ENCODE results near the gene LSP1.

LSP1 gene

DNA sequence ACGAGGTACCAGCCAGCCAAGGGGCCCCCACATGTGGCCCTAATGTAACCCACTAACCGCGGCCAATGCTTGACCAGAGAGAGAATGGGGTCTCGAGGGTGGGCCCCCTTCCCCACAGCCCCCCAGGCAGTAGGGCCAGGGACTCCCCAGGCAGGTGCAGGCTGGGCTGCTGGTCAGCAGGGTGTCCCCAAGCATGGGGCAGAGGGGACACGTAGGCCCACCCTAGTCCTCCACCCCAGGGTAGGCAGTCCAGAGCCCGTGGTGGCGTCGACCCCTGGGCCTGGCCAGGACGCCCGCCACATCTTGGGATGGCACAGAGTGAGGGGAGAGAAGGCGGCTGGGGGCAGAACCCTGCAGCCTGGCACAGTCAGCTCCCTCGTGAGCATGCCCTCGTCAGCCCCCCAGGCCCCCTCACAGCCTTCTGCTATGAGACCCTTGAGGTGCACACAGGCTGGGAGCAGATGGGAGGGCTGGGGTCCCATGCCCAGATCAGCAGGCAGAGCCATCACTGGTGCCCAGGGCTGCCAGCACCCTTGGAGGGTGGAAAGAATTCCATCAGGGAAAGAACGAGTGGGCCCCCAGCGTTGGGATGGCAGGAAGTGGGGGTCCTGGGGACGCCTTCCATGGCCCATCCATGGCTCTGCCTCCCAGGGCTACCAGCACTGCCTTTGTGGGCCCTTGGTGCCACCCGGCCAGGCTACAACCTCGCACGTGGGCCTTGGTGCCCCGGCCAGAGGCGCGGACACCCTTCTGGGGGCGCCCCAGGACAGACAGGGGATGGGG, 72.7 kb downstream of the LSP1 start:
- peaks cover 7% of the 10 kb centered on the region for H3K79me1 ChIP-seq (ENCODE audit: low read length)

DNA sequence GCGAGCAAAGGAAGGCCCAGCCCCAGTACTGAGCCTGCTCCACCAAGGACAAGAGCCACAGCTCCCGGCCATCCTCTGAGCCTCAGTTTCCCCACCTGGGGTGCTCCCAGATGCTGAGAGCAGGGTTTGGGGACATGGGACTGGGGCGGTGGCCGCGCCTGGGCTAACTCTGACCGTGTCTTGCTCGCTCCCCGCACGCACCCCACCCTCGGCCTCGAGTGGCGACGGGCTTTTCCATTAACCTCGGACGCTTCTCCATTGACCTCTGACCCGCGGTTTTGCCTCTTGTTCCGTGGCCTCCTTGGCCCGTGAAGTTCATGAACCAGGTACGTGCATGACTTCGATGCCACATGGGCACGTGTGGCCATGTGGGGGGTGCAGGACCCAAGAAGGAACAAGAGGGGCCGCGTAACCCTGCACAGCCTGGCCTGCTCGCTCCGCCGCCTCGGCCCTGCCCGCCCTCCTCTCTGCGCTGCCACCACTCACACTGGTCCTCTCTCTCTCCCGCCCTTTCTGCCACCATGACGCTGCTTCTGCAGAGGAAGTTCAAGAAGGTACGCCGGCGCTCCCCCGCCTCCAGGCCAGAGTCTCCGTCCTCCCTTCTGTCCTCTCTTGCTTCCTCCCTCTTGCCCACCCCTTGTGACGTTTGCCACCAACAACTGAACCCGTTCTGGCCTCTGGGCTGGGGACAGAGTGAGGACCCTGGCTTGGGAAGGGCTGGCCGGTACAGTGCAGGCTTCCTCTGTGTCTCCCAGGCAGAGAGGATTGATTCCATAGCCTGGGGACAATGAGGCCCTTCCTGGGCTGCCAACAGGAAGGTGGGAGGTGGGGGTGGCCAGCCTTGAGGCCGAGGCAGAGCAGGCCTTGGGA, 73.5 kb downstream of the LSP1 start:
- Histone ChIP-seq H3K4me2 (ENCODE audit: low read length) (no peak overlapping the region), H2BK120ac (ENCODE audit: insufficient read depth, low read length, poor library complexity) (peak overlapping the region; percentile 45), H2AFZ (ENCODE audit: insufficient read depth, low read length, poor library complexity) (peak overlapping the region; percentile 38), H3K79me1 (ENCODE audit: low read length) (peaks cover 7% of the 10 kb centered on the region), H2BK12ac (ENCODE audit: low read length) (peak overlapping the region; percentile 22), H2BK5ac (ENCODE audit: low read depth, low read length, poor library complexity) (no peak overlapping the region), H3K79me2 (ENCODE audit: control insufficient read depth, insufficient read depth, low read length, poor library complexity) (no peaks in the 10 kb centered on the region), H3K27ac (ENCODE audit: low read depth, low read length) (no peak overlapping the region), H3K14ac (ENCODE audit: low read length) (peak overlapping the region; percentile 14), H3K4me1 (ENCODE audit: control insufficient read depth in 1 of 2, insufficient read depth in 2 of 2, low read length in 2 of 2) (peaks cover 18 to 21% of the 10 kb centered on the region in 2 experiments), H3K27me3 (ENCODE audit: insufficient read depth, low read length) (no peaks in the 10 kb centered on the region), H4K91ac (ENCODE audit: low read depth, low read length) (peak overlapping the region; percentile 84), H3K18ac (ENCODE audit: low read length) (no peak overlapping the region), H2AK5ac (ENCODE audit: low read length) (peak overlapping the region; percentile 20), H3K23ac (ENCODE audit: low read length) (no peak overlapping the region), H3K9ac (ENCODE audit: low read length) (no peak overlapping the region), H3K9me3 (ENCODE audit: insufficient read depth, low read depth, low read length) (no peaks in the 10 kb centered on the region), H3K4ac (ENCODE audit: low read depth, low read length) (peak overlapping the region; percentile 30), H3K4me3 (ENCODE audit: low read depth, low read length) (no peak overlapping the region), H4K12ac (ENCODE audit: low read depth, low read length) (no peak overlapping the region), H3K36me3 (ENCODE audit: control insufficient read depth in 1 of 2, insufficient read depth in 2 of 2, low read length in 2 of 2) (no peaks in the 10 kb centered on the region), H4K8ac (ENCODE audit: low read depth, low read length) (peak overlapping the region; percentile 11)
- WGBS (ENCODE audit: extremely low coverage, insufficient coverage, insufficient read length) = no CpG with 5 or more reads among the region's 41 CpGs
- no peak for DNase-seq

More for the DNA sequence above, 72.7 kb downstream of the LSP1 start:
- H3K18ac ChIP-seq (ENCODE audit: low read length) = no peak overlapping the region
- H3K36me3 ChIP-seq (ENCODE audit: control insufficient read depth in 1 of 2, insufficient read depth in 2 of 2, low read length in 2 of 2) = no peaks in the 10 kb centered on the region
- DNase-seq = no peak
- H3K4me1 ChIP-seq (ENCODE audit: control insufficient read depth in 1 of 2, insufficient read depth in 2 of 2, low read length in 2 of 2) = peaks cover 18 to 21% of the 10 kb centered on the region in 2 experiments
- H3K4me3 ChIP-seq (ENCODE audit: low read depth, low read length) = no peak overlapping the region
- peak overlapping the region; percentile 20 for H2AK5ac ChIP-seq (ENCODE audit: low read length)
- no peak overlapping the region for H2AFZ ChIP-seq (ENCODE audit: insufficient read depth, low read length, poor library complexity)
- H2BK5ac ChIP-seq (ENCODE audit: low read depth, low read length, poor library complexity) = no peak overlapping the region
- H3K9me3 ChIP-seq (ENCODE audit: insufficient read depth, low read depth, low read length) = no peaks in the 10 kb centered on the region
- no peak overlapping the region for H4K12ac ChIP-seq (ENCODE audit: low read depth, low read length)
- no peak overlapping the region for H2BK120ac ChIP-seq (ENCODE audit: insufficient read depth, low read length, poor library complexity)
- H4K91ac ChIP-seq (ENCODE audit: low read depth, low read length) = peak overlapping the region; percentile 20
- no peak overlapping the region for H2BK12ac ChIP-seq (ENCODE audit: low read length)
- no peak overlapping the region for H3K4me2 ChIP-seq (ENCODE audit: low read length)
- H3K27ac ChIP-seq (ENCODE audit: low read depth, low read length) = no peak overlapping the region
- no peak overlapping the region for H3K23ac ChIP-seq (ENCODE audit: low read length)
- H3K27me3 ChIP-seq (ENCODE audit: insufficient read depth, low read length) = no peaks in the 10 kb centered on the region
- H3K14ac ChIP-seq (ENCODE audit: low read length) = no peak overlapping the region
- no peak overlapping the region for H4K8ac ChIP-seq (ENCODE audit: low read depth, low read length)
- no peaks in the 10 kb centered on the region for H3K79me2 ChIP-seq (ENCODE audit: control insufficient read depth, insufficient read depth, low read length, poor library complexity)
- H3K4ac ChIP-seq (ENCODE audit: low read depth, low read length) = no peak overlapping the region
- no peak overlapping the region for H3K9ac ChIP-seq (ENCODE audit: low read length)
- WGBS (ENCODE audit: extremely low coverage, insufficient coverage, insufficient read length) = no CpG with 5 or more reads among the region's 23 CpGs

DNA sequence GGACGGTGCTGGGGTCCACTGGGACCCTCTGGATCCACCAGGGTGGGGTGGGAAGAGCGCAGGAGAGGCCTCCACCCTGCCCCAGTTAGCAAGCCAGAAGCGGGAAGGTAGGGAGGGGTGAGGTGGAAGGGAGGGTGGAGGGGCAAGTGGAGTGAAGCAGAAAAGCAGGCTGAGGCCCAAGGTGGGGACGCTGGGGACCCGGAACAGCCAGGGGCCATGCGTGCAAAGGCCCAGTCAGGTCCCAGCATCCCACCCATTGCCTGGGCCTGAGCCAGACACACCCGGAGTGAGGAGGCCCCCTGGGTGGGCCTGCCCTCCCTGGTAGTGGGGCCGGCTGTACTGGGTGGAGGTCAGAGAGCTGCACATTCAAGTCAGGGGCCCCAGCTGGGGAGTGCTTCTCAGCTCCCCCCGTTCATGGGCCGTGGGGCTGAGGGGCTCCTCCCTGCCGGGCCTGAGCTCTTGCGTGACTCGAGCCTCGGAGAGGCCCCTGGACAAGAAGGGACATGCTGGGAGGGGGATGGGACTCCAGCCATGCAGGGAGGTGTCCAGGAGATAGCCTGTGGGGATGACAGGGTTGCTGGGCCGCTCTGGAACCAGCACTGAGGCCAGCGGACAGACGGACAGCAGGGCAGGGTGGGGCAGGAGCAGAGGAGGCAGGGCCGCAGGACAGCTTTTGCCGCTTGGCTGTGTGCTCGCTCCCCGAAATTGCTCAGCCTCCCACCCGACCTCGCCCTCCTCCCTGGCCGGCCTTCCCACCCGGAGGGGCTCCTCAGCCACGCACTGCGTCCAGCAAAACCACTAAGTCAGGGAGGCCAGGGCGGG, 74.4 kb downstream of the LSP1 start:
- WGBS (ENCODE audit: extremely low coverage, insufficient coverage, insufficient read length) = no CpG with 5 or more reads among the region's 28 CpGs
- Histone ChIP-seq H3K4me3 (ENCODE audit: low read depth, low read length) (no peak overlapping the region), H3K14ac (ENCODE audit: low read length) (peak overlapping the region; percentile 32)

More for the DNA sequence above, 74.4 kb downstream of the LSP1 start:
- H3K4me2 ChIP-seq (ENCODE audit: low read length) = no peak overlapping the region
- H2AFZ ChIP-seq (ENCODE audit: insufficient read depth, low read length, poor library complexity) = peak overlapping the region; percentile 38
- peaks cover 18 to 21% of the 10 kb centered on the region in 2 experiments for H3K4me1 ChIP-seq (ENCODE audit: control insufficient read depth in 1 of 2, insufficient read depth in 2 of 2, low read length in 2 of 2)
- H3K27me3 ChIP-seq (ENCODE audit: insufficient read depth, low read length) = no peaks in the 10 kb centered on the region
- H2BK120ac ChIP-seq (ENCODE audit: insufficient read depth, low read length, poor library complexity) = peak overlapping the region; percentile 45
- H2BK5ac ChIP-seq (ENCODE audit: low read depth, low read length, poor library complexity) = peak overlapping the region; percentile 22
- peak overlapping the region; percentile 25 for H4K8ac ChIP-seq (ENCODE audit: low read depth, low read length)
- peak in 1 of 2 donors; percentile 14 for DNase-seq
- H3K23ac ChIP-seq (ENCODE audit: low read length) = no peak overlapping the region
- peaks cover 7% of the 10 kb centered on the region for H3K79me1 ChIP-seq (ENCODE audit: low read length)
- peak overlapping the region; percentile 84 for H4K91ac ChIP-seq (ENCODE audit: low read depth, low read length)
- H3K4ac ChIP-seq (ENCODE audit: low read depth, low read length) = peak overlapping the region; percentile 30
- H3K18ac ChIP-seq (ENCODE audit: low read length) = no peak overlapping the region
- peak overlapping the region; percentile 22 for H2BK12ac ChIP-seq (ENCODE audit: low read length)
- H3K9ac ChIP-seq (ENCODE audit: low read length) = no peak overlapping the region
- no peaks in the 10 kb centered on the region for H3K36me3 ChIP-seq (ENCODE audit: control insufficient read depth in 1 of 2, insufficient read depth in 2 of 2, low read length in 2 of 2)
- no peak overlapping the region for H2AK5ac ChIP-seq (ENCODE audit: low read length)
- H3K79me2 ChIP-seq (ENCODE audit: control insufficient read depth, insufficient read depth, low read length, poor library complexity) = no peaks in the 10 kb centered on the region
- H4K12ac ChIP-seq (ENCODE audit: low read depth, low read length) = peak overlapping the region; percentile 25
- H3K27ac ChIP-seq (ENCODE audit: low read depth, low read length) = peak overlapping the region; percentile 9
- H3K9me3 ChIP-seq (ENCODE audit: insufficient read depth, low read depth, low read length) = no peaks in the 10 kb centered on the region
